Chondrocyte (in vitro differentiated cells): ENCODE results near the gene ZCCHC7. TPM values are rescaled to one million over a fixed set of nuclear protein-coding genes. Genes with fewer than 3 reads are reported as not detected.
"Not testable (repeated sequence)": the region's sequence is repeated elsewhere in the genome, so short reads cannot be mapped to it uniquely, and the experiment has no call there.

Source experiments
- DNase-seq: peaks from one replicate; pipeline ENCODE4 v3.0.0; 2021; ENCODE audit warnings: mixed read lengths, low spot score
- H3K27ac Mint-ChIP-seq: one replicate; pipeline ENCODE4 v1.8.0; 2021; ENCODE audit warnings: mild to moderate bottlenecking, moderate library complexity, mixed read lengths; ENCODE audit not compliant: unreplicated experiment
- H3K27me3 Mint-ChIP-seq: 2 replicates; pipeline ENCODE4 v1.8.0; 2021; ENCODE audit warnings: low read depth, mixed read lengths
- H3K36me3 Mint-ChIP-seq: 2 replicates; pipeline ENCODE4 v1.8.0; 2021; ENCODE audit warnings: low read depth, mixed read lengths
- H3K4me1 Mint-ChIP-seq: 2 replicates; pipeline ENCODE4 v1.8.0; 2021; ENCODE audit warnings: low read depth, mild to moderate bottlenecking, mixed read lengths
- H3K4me3 Mint-ChIP-seq: one replicate; pipeline ENCODE4 v1.8.0; 2021; ENCODE audit warnings: mild to moderate bottlenecking, moderate library complexity, mixed read lengths; ENCODE audit not compliant: unreplicated experiment
- H3K9me3 Mint-ChIP-seq: 2 replicates; pipeline ENCODE4 v1.8.0; 2021; ENCODE audit warnings: low read depth, mixed read lengths
- CTCF ChIP-seq: fragments of 200-600 bp; sonication (generic); IDR thresholded peaks from 2 replicates; pipeline ENCODE4 v1.5.0; 2021; ENCODE audit warnings: antibody characterized with exemption, mild to moderate bottlenecking, moderate library complexity
- total RNA-seq: library from RNA; stranded (reverse); gene quantifications from 3 replicates; pipeline ENCODE4 v1.2.1, GENCODE V29; 2021

The ZCCHC7 gene
- total RNA-seq, 1 donor from 2014 or later = 22.5 TPM

GRCh38 chr9:37289631-37290030 is 169.3 kb downstream of the ZCCHC7 start:
- Mint-ChIP-seq H3K27ac (peak overlapping the region; percentile 95), H3K9me3 (no peaks in the 10 kb centered on the region), H3K27me3 (no peaks in the 10 kb centered on the region), H3K36me3 (peaks cover 5% of the 10 kb centered on the region), H3K4me1 (peaks cover 44% of the 10 kb centered on the region), H3K4me3 (no peak overlapping the region)
- TF ChIP-seq CTCF = no peak
- DNase-seq = no peak

GRCh38 chr9:37290366-37290939 is 170.1 kb downstream of the ZCCHC7 start:
- no peaks in the 10 kb centered on the region for H3K27me3 Mint-ChIP-seq
- H3K4me3 Mint-ChIP-seq = no peak overlapping the region
- no peak for DNase-seq
- peak overlapping the region; percentile 95 for H3K27ac Mint-ChIP-seq
- TF ChIP-seq CTCF = no peak
- peaks cover 41% of the 10 kb centered on the region for H3K4me1 Mint-ChIP-seq
- peaks cover 5% of the 10 kb centered on the region for H3K36me3 Mint-ChIP-seq
- no peaks in the 10 kb centered on the region for H3K9me3 Mint-ChIP-seq

GRCh38 chr9:37290940-37291485 is 170.6 kb downstream of the ZCCHC7 start:
- Mint-ChIP-seq H3K4me3 (peak overlapping the region; percentile 53), H3K4me1 (peaks cover 45% of the 10 kb centered on the region), H3K36me3 (peaks cover 5% of the 10 kb centered on the region), H3K9me3 (no peaks in the 10 kb centered on the region), H3K27me3 (no peaks in the 10 kb centered on the region), H3K27ac (peak overlapping the region; percentile 95)
- TF ChIP-seq CTCF = no peak
- no peak for DNase-seq

GRCh38 chr9:37291612-37292238 is 171.4 kb downstream of the ZCCHC7 start:
- H3K4me3 Mint-ChIP-seq, H3K9me3 Mint-ChIP-seq, H3K27me3 Mint-ChIP-seq, DNase-seq, H3K36me3 Mint-ChIP-seq: not testable (repeated sequence)
- peaks cover 45% of the 10 kb centered on the region for H3K4me1 Mint-ChIP-seq
- peak overlapping the region; percentile 95 for H3K27ac Mint-ChIP-seq

- no peak overlapping the region for H3K4me3 Mint-ChIP-seq
- H3K4me1 Mint-ChIP-seq = peaks cover 45% of the 10 kb centered on the region
- no peaks in the 10 kb centered on the region for H3K27me3 Mint-ChIP-seq
- no peak overlapping the region for H3K27ac Mint-ChIP-seq
- no peak for DNase-seq
- TF ChIP-seq CTCF = no peak
- no peaks in the 10 kb centered on the region for H3K9me3 Mint-ChIP-seq
- peaks cover 5% of the 10 kb centered on the region for H3K36me3 Mint-ChIP-seq
Observed at GRCh38 chr9:37292896-37293295, 172.5 kb downstream of the ZCCHC7 start.
